ENCODE results near the gene PFKFB3. TPM values are rescaled to one million over a fixed set of nuclear protein-coding genes. Genes with fewer than 3 reads are reported as not detected.

The PFKFB3 gene
- polyA plus RNA-seq, 3 donors = 12.2 to 101 (median 15.8) TPM

DNA sequence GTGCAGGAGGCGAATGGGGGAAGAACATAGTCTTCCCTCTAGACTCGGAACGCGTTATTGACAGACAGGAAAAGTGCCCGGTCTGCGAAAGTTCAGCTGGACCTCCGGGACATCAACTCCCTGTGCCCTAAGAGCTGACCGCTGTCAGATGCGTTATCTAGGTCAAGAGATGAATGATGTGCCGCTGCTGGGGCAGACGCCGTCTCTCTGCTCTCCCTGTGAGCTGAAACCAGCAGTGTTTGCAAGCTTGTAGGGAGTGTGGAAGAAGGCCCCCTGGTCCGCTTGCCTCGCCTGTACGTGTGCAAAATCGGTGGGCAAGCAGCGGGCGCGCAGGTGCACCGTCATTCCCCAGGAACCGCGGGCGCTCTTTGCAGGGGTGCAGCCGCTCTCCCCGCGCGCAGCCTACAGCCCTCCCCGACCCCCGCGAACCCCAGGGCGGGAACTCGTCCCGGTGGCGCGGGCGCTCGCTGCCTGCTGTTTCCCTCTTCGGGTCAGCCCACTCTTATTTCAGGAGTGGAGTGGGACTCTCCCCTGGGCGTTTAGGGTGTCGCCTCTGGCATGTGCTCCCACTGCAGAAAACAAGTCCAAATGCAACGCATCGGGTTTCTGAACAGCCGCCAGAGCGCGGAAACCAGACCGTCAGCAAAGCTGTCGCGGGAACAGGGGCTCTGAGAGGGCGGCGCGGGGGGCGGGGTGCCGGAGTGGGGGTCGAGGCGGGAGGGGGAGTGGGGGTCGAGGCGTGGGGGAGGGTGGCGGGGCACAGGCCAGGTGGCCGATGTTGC is 1.8 kb upstream of the PFKFB3 start:
- peak in 2 of 3 donors; percentile 54 to 55 for DNase-seq
- Histone ChIP-seq H3K27me3 (ENCODE audit: control insufficient read depth in 2 of 2, insufficient read depth in 2 of 2, low read length in 2 of 2) (peaks cover 0 to 9% of the 10 kb centered on the region in 2 donors), H3K36me3 (replicated peaks in 1 of 2; ENCODE audit: control insufficient read depth in 1 of 2, insufficient read depth in 2 of 2, low read length in 2 of 2) (no peaks in the 10 kb centered on the region), H4K20me1 (ENCODE audit: insufficient read depth, low read length) (peaks cover 30% of the 10 kb centered on the region), H3K4me1 (ENCODE audit: control insufficient read depth in 1 of 2, insufficient read depth in 2 of 2, low read length in 2 of 2) (peaks cover 67 to 79% of the 10 kb centered on the region in 2 donors), H3K4me2 (replicated peaks; ENCODE audit: extremely low read depth, low read length, poor library complexity, severe bottlenecking) (peak overlapping the region; percentile 98), H2AFZ (ENCODE audit: insufficient read depth, low read depth, low read length, poor library complexity, severe bottlenecking) (peak overlapping the region; percentile 65), H3K9me3 (replicated peaks in 1 of 2; ENCODE audit: control insufficient read depth in 1 of 2, insufficient read depth in 1 of 2, low read length in 2 of 2) (no peaks in the 10 kb centered on the region), H3K4me3 (replicated peaks in 1 of 3; ENCODE audit: low read depth in 2 of 3, low read length in 3 of 3) (peak overlapping the region; percentile 20 to 97 (median 57)), H3K27ac (ENCODE audit: low read depth in 1 of 2, low read length in 2 of 2) (peak overlapping the region; percentile 29 to 56), H3K9ac (ENCODE audit: insufficient read depth, low read length, poor library complexity, severe bottlenecking) (peak overlapping the region; percentile 54), H3K79me2 (ENCODE audit: insufficient read depth, low read length) (peaks cover 43% of the 10 kb centered on the region)
- Mint-ChIP-seq H3K4me3 (peak overlapping the region; percentile 87 to 93), H3K27ac (peak overlapping the region; percentile 53 to 90 (median 74)), H3K4me1 (peaks cover 65% of the 10 kb centered on the region), H3K36me3 (peaks cover 14 to 22% of the 10 kb centered on the region in 2 donors), H3K9me3 (peaks cover 0 to 3% (median 0%) of the 10 kb centered on the region in 7 donors), H3K27me3 (ENCODE audit: low read depth in 3 of 3) (peaks cover 8 to 29% (median 25%) of the 10 kb centered on the region in 3 donors)
- intact Hi-C loops (cut with micrococcal nuclease) = loop anchor here (5.0 to 10.0 kb wide), 6 partner anchors 34 to 201 kb away; no protein-coding TSS in a partner anchor
- TF ChIP-seq, protein P1, sequence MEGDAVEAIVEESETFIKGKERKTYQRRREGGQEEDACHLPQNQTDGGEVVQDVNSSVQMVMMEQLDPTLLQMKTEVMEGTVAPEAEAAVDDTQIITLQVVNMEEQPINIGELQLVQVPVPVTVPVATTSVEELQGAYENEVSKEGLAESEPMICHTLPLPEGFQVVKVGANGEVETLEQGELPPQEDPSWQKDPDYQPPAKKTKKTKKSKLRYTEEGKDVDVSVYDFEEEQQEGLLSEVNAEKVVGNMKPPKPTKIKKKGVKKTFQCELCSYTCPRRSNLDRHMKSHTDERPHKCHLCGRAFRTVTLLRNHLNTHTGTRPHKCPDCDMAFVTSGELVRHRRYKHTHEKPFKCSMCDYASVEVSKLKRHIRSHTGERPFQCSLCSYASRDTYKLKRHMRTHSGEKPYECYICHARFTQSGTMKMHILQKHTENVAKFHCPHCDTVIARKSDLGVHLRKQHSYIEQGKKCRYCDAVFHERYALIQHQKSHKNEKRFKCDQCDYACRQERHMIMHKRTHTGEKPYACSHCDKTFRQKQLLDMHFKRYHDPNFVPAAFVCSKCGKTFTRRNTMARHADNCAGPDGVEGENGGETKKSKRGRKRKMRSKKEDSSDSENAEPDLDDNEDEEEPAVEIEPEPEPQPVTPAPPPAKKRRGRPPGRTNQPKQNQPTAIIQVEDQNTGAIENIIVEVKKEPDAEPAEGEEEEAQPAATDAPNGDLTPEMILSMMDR (IDR thresholded peaks at IDR 0.05) = no peak
- under 1% methylated on average over 39 of the region's 59 CpGs for WGBS (ENCODE audit: insufficient coverage)

DNA sequence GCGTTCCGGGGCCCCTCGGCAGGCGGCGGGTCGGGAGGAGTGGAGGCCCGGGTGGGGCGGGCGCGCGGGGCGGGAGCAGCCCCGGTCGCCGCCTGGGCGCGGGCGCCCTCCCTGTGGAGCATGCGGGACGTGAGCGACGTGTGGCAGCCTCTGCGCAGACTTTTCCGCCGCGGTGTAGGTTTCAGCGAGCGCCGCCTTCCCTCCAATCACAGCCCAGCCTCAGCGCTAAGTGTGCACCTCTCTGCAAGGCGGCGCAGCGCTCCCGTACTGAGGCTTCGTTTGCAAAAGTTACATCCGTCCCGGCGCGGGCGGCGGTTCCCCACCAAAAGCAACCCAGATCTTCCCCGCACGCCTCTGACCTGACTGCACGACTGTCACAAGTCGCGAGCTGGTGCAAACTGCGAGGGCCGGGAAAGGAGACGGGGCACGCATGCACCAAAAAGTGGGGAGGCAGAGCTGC is 1.2 kb upstream of the PFKFB3 start:
- H3K27me3 ChIP-seq (ENCODE audit: control insufficient read depth in 2 of 2, insufficient read depth in 2 of 2, low read length in 2 of 2) = peaks cover 0 to 9% of the 10 kb centered on the region in 2 donors
- H3K27me3 Mint-ChIP-seq (ENCODE audit: low read depth in 3 of 3) = peaks cover 8 to 27% (median 25%) of the 10 kb centered on the region in 3 donors
- H4K20me1 ChIP-seq (ENCODE audit: insufficient read depth, low read length) = peaks cover 30% of the 10 kb centered on the region
- peaks cover 12 to 22% of the 10 kb centered on the region in 2 donors for H3K36me3 Mint-ChIP-seq
- H3K9ac ChIP-seq (ENCODE audit: insufficient read depth, low read length, poor library complexity, severe bottlenecking) = peak overlapping the region; percentile 86
- peak overlapping the region; percentile 11 to 97 (median 29) for H3K4me3 ChIP-seq (replicated peaks in 1 of 3; ENCODE audit: low read depth in 2 of 3, low read length in 3 of 3)
- H3K9me3 Mint-ChIP-seq = peaks cover 0 to 3% (median 0%) of the 10 kb centered on the region in 7 donors
- peaks cover 60 to 73% of the 10 kb centered on the region in 2 donors for H3K4me1 ChIP-seq (ENCODE audit: control insufficient read depth in 1 of 2, insufficient read depth in 2 of 2, low read length in 2 of 2)
- H3K9me3 ChIP-seq (replicated peaks in 1 of 2; ENCODE audit: control insufficient read depth in 1 of 2, insufficient read depth in 1 of 2, low read length in 2 of 2) = no peaks in the 10 kb centered on the region
- H3K79me2 ChIP-seq (ENCODE audit: insufficient read depth, low read length) = peaks cover 43% of the 10 kb centered on the region
- H2AFZ ChIP-seq (ENCODE audit: insufficient read depth, low read depth, low read length, poor library complexity, severe bottlenecking) = peak overlapping the region; percentile 72
- DNase-seq = peak; percentile 35 to 45 (median 38)
- TF ChIP-seq, protein P1 (IDR thresholded peaks at IDR 0.05) = no peak
- peak overlapping the region in 6 of 7 donors; percentile 37 to 86 (median 81) for H3K27ac Mint-ChIP-seq
- peak overlapping the region; percentile 91 to 94 for H3K4me3 Mint-ChIP-seq
- H3K4me2 ChIP-seq (replicated peaks; ENCODE audit: extremely low read depth, low read length, poor library complexity, severe bottlenecking) = peak overlapping the region; percentile 98
- no peak overlapping the region for H3K27ac ChIP-seq (ENCODE audit: low read depth in 1 of 2, low read length in 2 of 2)
- peaks cover 59% of the 10 kb centered on the region for H3K4me1 Mint-ChIP-seq
- H3K36me3 ChIP-seq (replicated peaks in 1 of 2; ENCODE audit: control insufficient read depth in 1 of 2, insufficient read depth in 2 of 2, low read length in 2 of 2) = no peaks in the 10 kb centered on the region
- intact Hi-C loops (cut with micrococcal nuclease) = loop anchor here (5.0 to 10.0 kb wide), 6 partner anchors 34 to 201 kb away; no protein-coding TSS in a partner anchor
- WGBS (ENCODE audit: insufficient coverage) = 0% methylated on average over 47 of the region's 50 CpGs
